ENCODE results near the gene ZNF618.

Gene ZNF618

DNA sequence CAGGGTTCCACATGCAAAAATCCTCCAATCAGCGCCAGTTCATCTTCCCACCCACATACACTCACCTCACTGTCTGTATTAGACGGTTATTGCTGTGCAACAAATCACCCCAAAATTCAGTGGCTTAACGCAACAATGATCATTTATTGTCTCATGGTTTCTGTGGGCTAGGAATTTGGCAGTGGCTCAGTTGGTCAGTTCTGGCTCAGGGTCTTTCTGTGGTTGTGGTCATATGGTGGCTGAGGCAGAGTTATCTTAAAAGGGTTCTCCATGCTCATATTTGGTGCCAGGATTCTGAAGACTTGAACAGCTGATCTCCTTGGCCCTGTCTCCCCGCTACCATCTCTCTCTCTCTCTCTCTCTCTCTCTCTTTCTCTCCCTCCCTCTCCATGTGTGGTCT lies 12.9 kb downstream of the ZNF618 start:
- no peaks in the 10 kb centered on the region for H4K20me1 ChIP-seq (ENCODE audit: insufficient read depth, low read length)
- DNase-seq = no peak
- no peak overlapping the region for H3K4me2 ChIP-seq (ENCODE audit: insufficient read depth, low read length)
- no peaks in the 10 kb centered on the region for H3K79me2 ChIP-seq (ENCODE audit: insufficient read depth, low read length)
- H3K4me1 ChIP-seq (ENCODE audit: insufficient read depth, low read length) = 0 out of 2 replicates have a peak, but pooled peaks cover 3% of the 10 kb centered on the region
- H3K27me3 ChIP-seq (ENCODE audit: insufficient read depth, low read length, poor library complexity) = no peaks in the 10 kb centered on the region
- no peak overlapping the region for H3K9ac ChIP-seq (ENCODE audit: low read depth, low read length)
- H3K36me3 ChIP-seq (ENCODE audit: insufficient read depth, low read length) = no peaks in the 10 kb centered on the region
- H3K27ac ChIP-seq (ENCODE audit: low read length) = no peak overlapping the region
- H2AFZ ChIP-seq (ENCODE audit: low read depth, low read length) = no peak overlapping the region
- H3K9me3 ChIP-seq (ENCODE audit: insufficient read depth, low read length, severe bottlenecking) = no peaks in the 10 kb centered on the region
- no peak for ATAC-seq (ENCODE audit: insufficient read depth, low read depth)
- no peak overlapping the region for H3K4me3 ChIP-seq (ENCODE audit: low read depth in 1 of 2, low read length in 2 of 2)
- TF ChIP-seq, protein P1, sequence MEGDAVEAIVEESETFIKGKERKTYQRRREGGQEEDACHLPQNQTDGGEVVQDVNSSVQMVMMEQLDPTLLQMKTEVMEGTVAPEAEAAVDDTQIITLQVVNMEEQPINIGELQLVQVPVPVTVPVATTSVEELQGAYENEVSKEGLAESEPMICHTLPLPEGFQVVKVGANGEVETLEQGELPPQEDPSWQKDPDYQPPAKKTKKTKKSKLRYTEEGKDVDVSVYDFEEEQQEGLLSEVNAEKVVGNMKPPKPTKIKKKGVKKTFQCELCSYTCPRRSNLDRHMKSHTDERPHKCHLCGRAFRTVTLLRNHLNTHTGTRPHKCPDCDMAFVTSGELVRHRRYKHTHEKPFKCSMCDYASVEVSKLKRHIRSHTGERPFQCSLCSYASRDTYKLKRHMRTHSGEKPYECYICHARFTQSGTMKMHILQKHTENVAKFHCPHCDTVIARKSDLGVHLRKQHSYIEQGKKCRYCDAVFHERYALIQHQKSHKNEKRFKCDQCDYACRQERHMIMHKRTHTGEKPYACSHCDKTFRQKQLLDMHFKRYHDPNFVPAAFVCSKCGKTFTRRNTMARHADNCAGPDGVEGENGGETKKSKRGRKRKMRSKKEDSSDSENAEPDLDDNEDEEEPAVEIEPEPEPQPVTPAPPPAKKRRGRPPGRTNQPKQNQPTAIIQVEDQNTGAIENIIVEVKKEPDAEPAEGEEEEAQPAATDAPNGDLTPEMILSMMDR (IDR thresholded peaks at IDR 0.05; ENCODE audit: borderline replicate concordance, extremely low read depth, low read length, poor library complexity, severe bottlenecking) = no peak
- TF ChIP-seq EZH2 (IDR thresholded peaks at IDR 0.05; ENCODE audit: borderline replicate concordance, low read depth, low read length, severe bottlenecking) = no peak

DNA sequence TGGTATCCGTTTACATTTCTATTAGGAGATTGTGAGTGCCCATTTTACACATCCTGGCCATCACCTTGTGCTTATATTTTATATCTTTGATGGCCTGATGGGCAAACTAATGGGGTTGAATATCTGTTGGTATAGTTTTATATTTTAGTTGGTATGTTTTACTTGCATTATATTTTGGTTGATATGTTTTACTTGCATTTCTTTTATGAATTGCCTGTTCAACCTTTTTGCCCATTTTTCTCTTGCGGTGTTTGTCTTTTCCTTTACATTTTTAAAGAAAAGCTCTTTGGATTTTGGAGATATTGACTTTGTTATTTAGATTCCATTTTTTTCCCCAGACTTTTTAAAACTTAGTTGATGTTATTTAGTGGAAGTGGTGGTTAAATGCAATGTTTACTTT lies 14.6 kb downstream of the ZNF618 start:
- Histone ChIP-seq H3K36me3 (ENCODE audit: insufficient read depth, low read length) (no peaks in the 10 kb centered on the region), H4K20me1 (ENCODE audit: insufficient read depth, low read length) (no peaks in the 10 kb centered on the region), H3K9ac (ENCODE audit: low read depth, low read length) (no peak overlapping the region), H2AFZ (ENCODE audit: low read depth, low read length) (no peak overlapping the region), H3K4me3 (ENCODE audit: low read depth in 1 of 2, low read length in 2 of 2) (no peak overlapping the region), H3K79me2 (ENCODE audit: insufficient read depth, low read length) (no peaks in the 10 kb centered on the region), H3K4me2 (ENCODE audit: insufficient read depth, low read length) (no peak overlapping the region), H3K27ac (ENCODE audit: low read length) (no peak overlapping the region), H3K4me1 (ENCODE audit: insufficient read depth, low read length) (0 out of 2 replicates have a peak, but pooled peaks cover 3% of the 10 kb centered on the region), H3K9me3 (ENCODE audit: insufficient read depth, low read length, severe bottlenecking) (no peaks in the 10 kb centered on the region), H3K27me3 (ENCODE audit: insufficient read depth, low read length, poor library complexity) (no peaks in the 10 kb centered on the region)
- TF ChIP-seq, protein P1 (IDR thresholded peaks at IDR 0.05; ENCODE audit: borderline replicate concordance, extremely low read depth, low read length, poor library complexity, severe bottlenecking) = no peak
- no peak for ATAC-seq (ENCODE audit: insufficient read depth, low read depth)
- DNase-seq = no peak

- Histone ChIP-seq H3K9me3 (ENCODE audit: insufficient read depth, low read length, severe bottlenecking) (no peaks in the 10 kb centered on the region), H3K4me2 (ENCODE audit: insufficient read depth, low read length) (no peak overlapping the region), H3K36me3 (ENCODE audit: insufficient read depth, low read length) (no peaks in the 10 kb centered on the region), H2AFZ (ENCODE audit: low read depth, low read length) (no peak overlapping the region), H3K79me2 (ENCODE audit: insufficient read depth, low read length) (no peaks in the 10 kb centered on the region), H3K4me1 (ENCODE audit: insufficient read depth, low read length) (no peaks in the 10 kb centered on the region), H4K20me1 (ENCODE audit: insufficient read depth, low read length) (no peaks in the 10 kb centered on the region), H3K4me3 (ENCODE audit: low read depth in 1 of 2, low read length in 2 of 2) (no peak overlapping the region), H3K9ac (ENCODE audit: low read depth, low read length) (no peak overlapping the region), H3K27me3 (ENCODE audit: insufficient read depth, low read length, poor library complexity) (no peaks in the 10 kb centered on the region), H3K27ac (ENCODE audit: low read length) (no peak overlapping the region)
- DNase-seq (no peak), ATAC-seq (ENCODE audit: insufficient read depth, low read depth) (no peak)
- TF ChIP-seq, protein P1 (IDR thresholded peaks at IDR 0.05; ENCODE audit: borderline replicate concordance, extremely low read depth, low read length, poor library complexity, severe bottlenecking) = no peak
- no peak for TF ChIP-seq EZH2 (IDR thresholded peaks at IDR 0.05; ENCODE audit: borderline replicate concordance, low read depth, low read length, severe bottlenecking)
These were observed 16.9 kb downstream of the ZNF618 start for GRCh38 chr9:113892861-113893491.
